HG03139 (cell line): ENCODE data around the gene PDE6G.
A peak's percentile ranks its signal among the peaks of the same experiment; 100 is the strongest.

Source experiments
- ATAC-seq: cut with Tn5 transposase; IDR thresholded peaks from one replicate; pipeline ENCODE4 v1.9.1; 2021; ENCODE audit not compliant: unreplicated experiment

PDE6G gene

DNA sequence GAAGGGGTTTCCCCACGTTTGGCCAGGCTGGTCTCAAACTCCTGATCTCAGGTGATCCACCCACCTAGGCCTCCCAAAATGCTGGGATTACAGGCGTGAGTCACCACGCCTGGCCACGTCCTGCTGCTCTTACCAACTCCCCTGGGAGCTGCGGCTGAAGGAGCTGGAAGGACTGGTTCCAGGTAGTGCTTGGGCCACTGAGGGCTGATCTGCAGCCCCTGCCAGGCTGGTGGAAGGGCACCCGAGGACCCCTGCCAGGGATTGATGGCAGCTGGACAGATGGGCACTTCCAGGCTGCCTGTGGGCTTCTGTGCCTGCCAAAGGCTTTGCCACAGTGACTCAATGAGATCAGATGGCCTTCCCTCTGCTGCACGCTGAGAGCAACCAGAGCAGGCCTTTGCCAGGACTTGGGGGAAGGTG, 7.7 kb upstream of the PDE6G start:
- no peak for ATAC-seq

DNA sequence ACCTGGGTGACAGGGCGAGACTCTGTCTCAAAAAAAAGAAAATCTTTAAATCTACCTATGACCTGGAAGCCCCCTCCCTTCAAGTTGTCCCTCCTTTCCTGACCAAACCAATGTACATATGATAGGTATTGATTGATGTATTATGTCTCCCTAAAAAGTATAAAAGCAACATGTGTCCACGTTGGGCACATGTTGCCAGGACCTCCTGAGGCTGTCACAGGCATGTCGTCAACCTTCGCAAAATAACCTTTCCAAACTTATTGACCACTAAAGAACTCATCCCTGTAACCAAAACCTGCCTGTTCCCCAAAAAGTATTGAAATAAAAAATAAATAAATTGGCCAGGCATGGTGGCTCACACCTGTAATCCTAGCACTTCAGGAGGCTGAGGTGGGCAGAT, 5.7 kb upstream of the PDE6G start:
- ATAC-seq, result no peak

DNA sequence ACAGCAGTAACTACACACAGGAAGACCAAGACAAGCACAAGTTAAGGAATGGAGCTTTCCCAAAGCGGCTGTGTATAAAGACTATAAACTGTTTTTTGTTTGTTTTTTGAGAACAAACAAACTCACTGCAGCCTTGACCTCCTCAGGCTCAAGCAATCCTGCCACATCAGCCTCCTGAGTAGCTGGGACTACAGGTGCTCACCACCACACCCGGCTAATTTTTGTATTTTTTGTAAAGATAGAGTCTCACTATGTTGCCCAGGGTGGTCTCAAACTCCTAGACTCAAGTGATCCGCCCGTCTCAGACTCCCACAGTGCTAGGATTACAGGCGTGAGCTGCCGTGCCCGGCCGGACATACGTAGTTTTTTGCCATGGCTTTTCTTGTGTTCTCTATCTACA, 4.1 kb upstream of the PDE6G start:
- no peak for ATAC-seq

DNA sequence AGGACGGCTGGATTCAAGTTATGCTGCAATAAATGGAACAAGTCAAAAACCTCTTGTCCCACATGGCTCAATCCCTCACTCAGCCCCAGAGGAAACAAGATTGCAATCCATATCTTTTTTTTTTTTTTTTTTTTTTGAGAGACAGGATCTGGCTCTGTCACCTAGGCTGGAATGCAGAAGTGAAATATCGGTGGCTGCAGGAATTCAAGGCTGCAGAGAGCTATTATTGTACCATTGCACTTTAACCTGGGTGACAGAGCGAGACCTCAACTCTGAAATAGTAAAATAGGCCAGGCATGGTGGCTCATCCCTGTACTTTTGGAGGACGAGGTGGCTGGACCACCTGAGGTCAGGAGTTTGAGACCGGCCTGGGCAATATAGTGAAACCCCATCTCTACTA, 2.7 kb upstream of the PDE6G start:
- no peak for ATAC-seq

DNA sequence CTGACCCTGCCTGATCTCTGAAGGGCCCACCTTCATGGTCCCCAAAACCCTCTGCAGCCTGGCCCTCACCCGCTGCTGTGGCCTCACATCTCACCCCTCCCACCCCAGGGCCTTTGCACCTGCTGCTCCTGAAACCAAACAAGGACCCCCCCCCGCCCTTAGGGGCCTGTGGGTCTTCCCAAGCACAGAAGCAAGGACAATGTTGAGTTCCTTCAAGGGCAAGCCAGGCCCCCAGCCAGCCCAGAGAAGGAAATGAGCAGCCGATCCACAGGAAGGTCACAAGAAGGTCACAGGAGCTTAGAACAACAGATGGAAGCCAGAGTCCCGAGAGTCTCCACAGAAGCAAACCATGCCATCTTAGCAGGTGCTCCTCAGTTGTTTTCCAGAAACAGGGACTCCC, 493 bp upstream of the PDE6G start:
- no peak for ATAC-seq

DNA sequence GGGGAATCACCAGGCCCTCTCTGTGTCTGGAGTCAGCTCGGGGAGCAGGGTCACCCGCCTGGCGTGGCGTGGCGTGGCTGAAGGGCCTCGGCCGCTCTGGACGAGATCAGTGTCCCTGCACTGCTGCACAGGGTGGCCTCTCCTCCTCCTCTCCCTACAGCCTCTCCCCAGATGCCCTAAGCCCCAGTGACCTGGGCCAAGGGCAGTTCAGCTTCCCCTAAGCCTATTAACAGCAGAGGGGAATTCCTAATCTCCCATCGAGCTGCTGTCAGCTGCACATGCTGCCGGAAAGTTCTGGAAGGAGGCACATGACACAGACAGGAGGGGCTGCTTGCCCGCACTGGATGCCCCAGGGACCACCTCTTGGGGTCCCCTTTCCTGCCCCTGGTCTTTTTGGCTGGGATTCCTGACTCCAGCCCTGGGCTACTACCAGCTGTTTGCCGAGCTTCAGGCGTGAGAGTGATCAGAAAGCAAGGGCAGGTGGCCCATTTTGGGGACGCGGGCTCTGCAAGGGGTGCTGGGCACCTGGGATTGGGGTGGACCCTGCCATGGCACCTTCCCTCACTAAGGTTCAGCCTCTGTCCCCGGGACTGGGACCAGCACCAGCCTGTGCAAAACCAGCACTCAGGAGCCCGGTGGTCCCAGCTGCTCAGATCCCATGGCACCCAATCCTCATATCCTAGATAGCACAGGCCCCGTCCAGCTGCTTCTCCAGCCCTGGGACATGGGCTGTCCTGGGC, 794 bp downstream of the PDE6G start:
- ATAC-seq, result no peak

DNA sequence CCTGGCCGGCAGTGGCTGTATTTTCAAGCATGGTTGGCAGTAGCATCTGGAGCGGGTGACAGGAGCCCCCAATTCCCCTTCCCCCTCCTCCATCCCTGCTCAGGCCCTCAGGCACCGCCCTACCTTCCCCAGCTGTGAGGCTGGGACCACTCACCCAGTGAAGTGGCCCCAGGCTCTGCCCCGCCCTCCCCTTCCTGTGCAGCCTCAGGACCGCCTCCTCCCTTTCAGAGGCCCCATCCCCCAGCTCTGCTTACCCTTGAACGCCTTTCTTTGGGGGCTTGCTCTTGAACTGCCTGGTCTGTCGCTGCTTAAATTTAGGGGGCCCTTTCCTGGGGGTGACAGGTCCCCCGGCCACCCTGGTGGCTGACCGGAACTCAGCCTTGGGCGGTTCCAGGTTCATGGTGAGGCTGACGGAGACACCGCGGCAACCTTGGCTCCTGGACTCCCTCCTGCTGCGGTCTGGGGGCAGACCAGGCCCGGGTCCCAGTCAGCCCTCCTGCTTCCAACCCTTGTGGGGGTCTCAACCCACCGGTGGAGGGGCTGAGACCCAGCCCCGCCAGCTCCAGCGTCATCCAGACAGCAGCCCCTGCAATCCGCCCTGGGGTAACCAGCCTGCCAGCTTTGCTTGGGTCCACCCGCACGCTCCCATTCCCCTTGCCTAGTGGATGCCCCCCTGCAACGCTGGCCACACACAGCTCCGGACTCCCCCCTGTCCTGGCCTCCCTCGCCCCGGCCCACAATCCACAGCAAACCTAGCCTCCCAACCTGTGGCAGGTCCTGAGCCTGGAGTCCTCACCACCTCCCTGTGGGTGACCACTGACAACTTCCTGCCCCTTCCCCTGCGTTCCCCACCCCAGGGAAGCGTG, 3.2 kb downstream of the PDE6G start:
- ATAC-seq, result no peak

DNA sequence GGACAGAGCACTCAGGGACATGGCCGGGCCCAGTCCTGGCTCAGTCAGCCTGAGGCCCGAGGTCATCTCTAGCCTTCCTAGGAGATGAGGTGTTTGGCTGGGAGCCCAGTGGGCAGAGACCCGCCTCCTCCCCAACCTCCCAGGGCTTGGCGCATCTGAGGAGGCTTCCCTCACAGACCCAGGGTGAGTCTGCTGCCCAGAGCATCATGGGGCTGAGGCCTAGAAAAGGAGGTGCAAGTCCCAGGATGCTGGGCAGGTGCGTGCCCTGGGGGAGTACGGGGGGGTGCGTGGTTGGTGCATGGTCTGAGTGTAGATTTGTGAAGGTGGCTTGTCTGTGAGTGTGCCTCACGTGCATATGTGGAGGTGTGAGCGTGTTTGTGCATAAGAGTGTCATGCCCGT, 4.7 kb downstream of the PDE6G start:
- no peak for ATAC-seq

DNA sequence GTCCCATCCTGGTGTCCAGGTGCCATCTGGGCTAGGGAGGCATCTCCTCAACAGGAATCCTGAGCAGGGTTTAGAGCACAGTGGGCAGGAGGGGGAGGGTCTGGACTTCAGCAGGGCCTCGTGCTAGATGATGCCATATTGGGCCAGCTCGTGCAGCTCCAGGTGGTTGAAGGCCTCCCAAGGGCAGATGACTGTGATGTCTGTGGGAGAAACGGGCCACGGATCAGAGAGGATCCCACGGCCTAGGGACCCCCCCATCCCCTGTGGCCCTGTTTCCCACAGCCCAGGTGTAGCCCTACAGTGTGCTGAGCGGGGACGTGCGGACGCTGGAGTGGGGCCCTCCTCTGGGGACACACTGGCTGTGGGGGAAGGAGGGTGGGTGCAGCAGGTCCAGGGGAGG, 5.4 kb downstream of the PDE6G start:
- ATAC-seq, result no peak

DNA sequence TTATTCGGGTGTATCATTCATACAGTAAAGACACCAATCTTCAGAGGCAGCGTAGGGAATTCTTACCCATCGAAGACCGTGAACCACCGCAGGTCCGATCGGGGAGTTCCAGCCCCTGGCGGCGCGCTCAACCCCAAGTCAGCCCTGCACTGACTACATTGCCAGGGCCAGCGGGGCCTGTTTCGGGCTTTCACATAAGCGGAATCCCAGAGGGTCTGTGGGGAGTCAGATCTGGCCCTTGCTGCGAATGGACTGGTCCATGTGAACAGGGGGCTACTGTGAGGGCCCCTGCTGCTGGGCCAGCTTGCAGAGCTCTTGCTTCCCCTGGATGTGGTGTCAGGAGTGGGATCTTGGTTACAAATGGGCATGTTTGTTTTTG, 7.6 kb downstream of the PDE6G start:
- no peak for ATAC-seq

DNA sequence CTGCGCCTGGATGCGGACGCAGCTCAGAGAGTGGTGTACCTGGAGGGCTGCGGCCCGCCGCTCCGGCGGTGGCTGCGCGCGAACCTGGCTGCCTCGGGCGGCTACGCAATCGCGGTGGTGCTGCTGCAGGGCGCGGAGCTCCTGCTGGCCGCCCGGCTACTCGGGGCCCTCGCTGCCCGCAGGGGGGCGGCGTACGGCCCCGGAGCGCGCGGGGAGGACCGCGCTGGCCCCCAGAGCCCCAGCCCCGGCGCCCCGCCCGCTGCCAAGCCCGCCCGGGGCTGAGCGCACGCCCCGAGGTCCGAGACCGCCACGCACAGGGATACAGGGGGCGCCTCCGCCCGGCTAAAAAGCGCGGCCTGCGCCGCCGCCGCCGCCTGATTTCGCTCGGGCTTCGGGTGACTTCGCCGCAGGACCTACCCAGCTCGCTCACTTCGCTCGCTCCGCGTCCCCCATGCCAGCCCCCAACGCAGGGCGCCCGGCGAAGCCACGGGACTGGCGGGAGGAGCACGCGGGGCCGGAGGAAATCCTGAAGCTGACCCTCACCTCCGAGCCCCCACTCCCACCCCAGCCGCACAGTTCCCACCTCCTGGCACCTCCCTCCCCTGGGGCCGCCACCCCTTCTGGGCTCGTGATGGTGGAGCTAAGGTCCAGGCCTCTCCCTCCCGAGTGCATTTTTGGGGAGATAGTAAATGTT, 8.2 kb downstream of the PDE6G start:
- no peak for ATAC-seq

DNA sequence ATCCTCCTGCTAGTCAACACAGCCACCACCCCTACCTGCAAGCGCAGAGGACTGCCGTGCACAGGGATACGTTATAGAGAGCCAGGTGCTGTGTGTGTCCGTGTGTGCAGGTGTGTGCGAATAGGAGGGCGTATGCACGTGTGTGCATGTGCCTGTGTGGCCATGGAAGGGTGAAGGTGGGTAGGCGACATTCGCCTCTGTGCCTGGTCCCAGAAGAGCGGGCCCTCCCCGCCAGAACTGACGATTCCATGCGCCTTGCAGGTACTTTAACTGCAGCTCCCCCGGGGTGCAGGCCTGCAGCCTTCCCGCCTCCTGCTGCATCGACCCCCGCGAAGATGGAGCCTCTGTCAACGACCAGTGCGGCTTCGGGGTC, 8.7 kb downstream of the PDE6G start:
- no peak for ATAC-seq

DNA sequence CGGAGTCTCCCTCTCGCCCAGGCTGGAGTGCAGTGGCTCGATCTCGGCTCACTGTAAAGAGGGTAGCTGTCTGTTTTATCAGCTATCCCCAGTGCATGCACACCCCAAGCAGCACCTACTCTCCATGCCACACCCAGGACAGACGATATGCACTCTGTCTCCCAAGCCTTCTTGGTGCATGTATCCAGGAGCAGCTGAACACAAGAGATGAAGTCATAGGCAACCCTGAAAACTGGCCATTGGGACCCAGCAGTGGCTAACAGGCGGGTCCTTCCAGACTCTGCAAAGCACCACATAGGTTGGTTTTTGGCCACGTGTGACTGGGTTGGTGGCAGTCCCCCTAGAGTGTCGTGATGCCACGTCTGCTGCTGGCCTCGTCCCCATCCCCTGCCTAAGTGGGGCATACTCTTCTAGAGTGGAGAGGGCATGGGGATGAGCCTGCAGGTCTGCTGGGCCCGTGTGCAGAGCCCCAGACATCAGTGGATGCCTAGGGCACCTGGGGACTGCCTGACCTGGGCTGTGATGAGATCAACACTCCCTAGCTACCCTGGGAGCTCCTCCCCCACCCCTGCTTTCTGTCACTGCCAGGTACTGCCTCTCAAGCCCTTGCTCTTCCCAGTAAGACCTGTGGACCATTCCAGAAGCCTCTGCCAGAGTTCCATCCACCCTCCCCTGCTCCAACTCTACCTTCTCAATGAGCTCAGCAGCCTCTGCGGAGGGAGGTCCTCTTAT, 9.3 kb downstream of the PDE6G start:
- ATAC-seq, result no peak

DNA sequence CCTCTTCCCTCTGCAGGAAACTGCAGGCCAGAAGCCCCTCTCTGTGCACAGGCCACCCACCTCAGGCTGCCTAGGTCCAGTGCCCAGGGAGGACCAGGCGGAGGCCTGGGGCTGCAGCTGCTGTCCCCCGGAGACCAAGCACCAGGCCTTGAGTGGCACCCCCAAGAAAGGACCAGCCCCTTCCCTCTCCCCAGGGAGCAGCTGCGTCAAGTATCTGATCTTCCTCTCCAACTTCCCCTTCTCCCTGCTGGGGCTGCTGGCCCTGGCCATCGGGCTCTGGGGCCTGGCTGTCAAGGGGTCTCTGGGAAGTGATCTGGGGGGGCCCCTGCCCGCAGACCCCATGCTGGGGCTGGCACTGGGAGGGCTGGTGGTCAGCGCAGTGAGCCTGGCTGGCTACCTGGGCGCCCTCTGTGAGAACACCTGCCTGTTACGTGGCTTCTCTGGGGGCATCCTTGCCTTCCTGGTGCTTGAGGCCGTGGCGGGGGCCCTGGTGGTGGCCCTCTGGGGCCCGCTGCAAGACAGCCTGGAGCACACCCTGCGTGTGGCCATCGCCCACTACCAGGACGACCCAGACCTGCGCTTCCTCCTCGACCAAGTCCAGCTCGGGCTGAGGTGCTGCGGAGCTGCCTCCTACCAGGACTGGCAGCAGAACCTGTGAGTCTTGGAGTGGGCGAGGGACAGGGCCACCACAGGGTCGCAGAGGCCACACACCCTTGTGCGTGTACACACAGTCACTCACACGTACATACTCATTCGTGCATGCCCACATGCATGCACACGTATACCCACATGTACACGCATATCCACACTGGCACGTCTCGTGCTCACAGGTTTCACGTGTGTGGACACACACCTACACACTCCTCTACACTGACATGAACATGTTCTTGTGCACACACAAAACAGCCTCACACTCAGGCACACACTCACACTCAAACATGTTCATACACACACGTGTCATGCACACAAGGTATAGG, 11.1 kb downstream of the PDE6G start:
- ATAC-seq, result no peak

DNA sequence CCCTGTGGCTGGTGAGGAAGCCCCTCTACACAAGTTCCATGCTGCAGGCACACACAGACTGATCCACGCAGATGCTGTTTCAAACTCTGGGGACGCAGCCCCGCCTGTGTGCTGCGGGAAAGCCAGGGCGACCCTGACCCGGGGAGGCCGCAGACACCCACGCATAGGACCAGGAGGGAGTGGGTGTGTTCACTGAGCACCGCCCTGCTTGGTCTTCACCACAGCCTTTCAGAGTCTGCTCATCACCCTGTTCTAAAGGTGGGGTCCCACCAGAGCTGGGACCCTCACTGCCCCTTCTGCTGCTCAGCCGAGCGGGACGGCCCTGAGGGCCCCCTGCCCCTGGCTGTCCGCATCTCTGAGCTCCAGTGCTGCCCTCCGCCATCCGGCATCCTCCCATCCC, 11.8 kb downstream of the PDE6G start:
- ATAC-seq, result no peak

DNA sequence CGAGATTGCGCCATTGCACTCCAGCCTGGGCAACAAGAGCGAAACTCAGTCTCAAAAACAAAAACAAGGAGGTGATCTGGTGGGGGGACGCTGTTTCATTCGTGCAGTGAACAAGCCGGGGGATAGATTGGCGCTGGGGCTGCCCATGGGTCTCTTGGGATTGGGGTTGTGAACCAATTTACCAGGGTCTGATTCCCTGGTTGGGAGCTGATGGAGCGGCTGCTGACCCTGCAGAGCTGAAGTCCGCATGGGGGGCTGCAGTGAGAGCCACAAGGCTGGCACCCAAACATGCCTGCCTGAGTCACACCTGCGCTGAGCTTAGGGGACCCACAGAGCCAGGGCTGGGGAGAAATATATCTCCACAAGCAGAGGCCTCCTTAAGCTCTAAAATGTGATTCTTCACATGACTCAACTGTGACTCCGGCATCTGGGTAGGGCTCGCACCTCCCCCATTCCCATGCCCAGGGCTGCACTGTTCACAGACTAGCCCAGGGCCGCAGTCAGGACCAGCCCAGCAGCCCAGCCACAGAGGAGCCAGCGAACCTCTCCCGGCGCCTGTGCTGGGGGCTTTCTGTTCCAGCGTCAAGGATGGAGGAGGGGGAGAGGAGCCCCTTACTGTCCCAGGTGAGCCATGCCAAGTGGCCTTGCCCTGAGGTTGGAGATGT, 14.4 kb downstream of the PDE6G start:
- no peak for ATAC-seq

DNA sequence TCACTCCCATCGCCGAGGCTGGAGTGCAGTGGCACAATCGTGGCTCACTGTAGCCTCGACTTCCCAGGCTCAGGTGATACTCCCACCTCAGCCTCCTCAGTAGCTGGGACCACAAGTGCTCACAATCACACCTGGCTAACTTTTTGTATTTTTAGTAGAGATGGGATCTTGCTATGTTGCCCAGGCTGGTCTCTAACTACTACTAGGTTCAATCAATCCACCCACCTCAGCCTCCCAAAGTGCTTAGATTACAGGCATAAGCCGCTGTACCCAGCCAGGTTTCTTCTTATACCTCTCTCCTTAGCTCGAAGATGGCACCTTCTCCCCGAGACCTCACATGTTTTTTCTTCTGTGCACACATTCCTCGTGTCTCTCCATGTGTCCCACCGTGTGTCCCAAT, 16.3 kb downstream of the PDE6G start:
- no peak for ATAC-seq

DNA sequence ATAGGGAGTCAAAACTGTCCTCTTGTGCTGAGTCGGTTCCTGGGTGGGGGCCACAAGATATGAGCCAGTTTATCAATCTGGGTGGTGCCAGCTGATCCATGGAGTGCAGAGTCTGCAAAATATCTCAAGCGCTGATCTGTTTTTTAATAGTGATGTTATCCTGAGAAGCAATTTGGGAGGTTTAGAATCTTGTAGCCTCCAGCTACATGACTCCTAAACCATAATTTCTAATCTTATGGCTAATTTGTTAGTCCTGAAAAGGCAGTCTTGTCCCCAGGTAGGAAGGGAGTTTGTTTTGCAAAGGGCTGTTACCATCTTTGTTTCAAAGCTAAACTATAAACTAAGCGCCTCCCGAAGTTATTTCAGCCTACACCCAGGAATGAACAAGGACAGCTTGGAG, 17.7 kb downstream of the PDE6G start:
- ATAC-seq, result no peak

DNA sequence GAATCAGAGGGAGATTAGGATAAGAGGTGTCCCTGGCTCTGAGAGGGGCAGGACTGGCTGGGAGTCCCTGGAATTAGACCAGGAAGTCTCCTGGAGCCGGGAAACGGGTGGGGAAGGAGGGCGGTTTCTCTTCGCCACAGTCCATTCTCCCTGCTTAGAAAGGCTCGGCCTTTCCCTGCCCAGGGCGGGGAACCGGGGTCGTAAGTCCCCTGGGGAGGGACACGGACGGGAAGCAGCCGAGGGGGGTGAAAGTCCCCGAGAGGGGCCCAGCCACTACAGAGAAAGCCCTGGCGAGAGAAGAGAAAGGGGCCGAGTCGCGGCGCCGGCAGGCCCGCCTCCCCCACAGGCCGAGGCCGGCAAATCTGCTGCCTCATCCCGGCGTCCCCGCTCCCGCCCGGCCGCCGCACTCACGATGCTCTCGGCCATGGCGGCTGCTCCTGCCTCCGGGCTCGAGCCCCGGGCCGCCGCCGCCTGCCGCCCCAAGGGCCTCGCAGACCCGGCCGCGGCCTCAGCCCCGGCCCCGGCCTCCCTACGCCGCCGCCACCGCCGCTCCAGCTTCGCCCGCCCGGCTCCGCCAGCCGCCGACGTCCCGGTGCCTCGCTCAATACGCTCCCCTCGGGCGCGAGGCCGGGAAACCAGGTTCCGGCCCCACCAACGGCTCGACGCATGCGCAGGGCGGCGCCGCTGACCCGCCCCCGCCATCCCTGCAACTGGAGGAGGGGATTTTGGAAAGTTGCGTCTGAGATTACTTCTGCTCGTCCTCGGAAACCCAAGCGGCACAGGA, 19.6 kb downstream of the PDE6G start, which contains the start of the genes NPLOC4 and TSPAN10:
TSS of gene NPLOC4 (minus strand) at position 608 of the 784 bp plus-strand sequence. CDS start at position 426, 182 bp downstream.
TSS of gene TSPAN10 (plus strand) at position 692 of the 784 bp plus-strand sequence. CDS start 5,217 bp downstream, outside the sequence.
- ATAC-seq, result peak; percentile 71
